HepG2 (cell line): ENCODE results near the gene DNAJC1. TPM values are rescaled to one million over a fixed set of nuclear protein-coding genes. Genes with fewer than 3 reads are reported as not detected.

Experiments used
- ARHGAP35 ChIP-seq: sonication (generic); formaldehyde crosslinking; IDR thresholded peaks from 2 replicates; pipeline ENCODE4 v1.9.0; 2022; ENCODE audit warnings: mild to moderate bottlenecking, inconsistent platforms, moderate library complexity, missing genetic modification reagents, borderline replicate concordance
- BORCS8-MEF2B ChIP-seq: sonication (generic); formaldehyde crosslinking; IDR thresholded peaks from 2 replicates; pipeline ENCODE4 v1.8.0; 2022; ENCODE audit warnings: mild to moderate bottlenecking, missing genetic modification reagents
- DMTF1 ChIP-seq: sonication (generic); formaldehyde crosslinking; IDR thresholded peaks from 2 replicates; pipeline ENCODE4 v1.4.0; 2020; ENCODE audit warnings: mild to moderate bottlenecking, missing genetic modification reagents
- DRAP1 ChIP-seq: IDR thresholded peaks from 2 replicates; pipeline ENCODE4 v1.6.1; 2016; ENCODE audit warnings: missing genetic modification reagents, missing compliant biosample characterization
- EEA1 ChIP-seq: sonication (generic); formaldehyde crosslinking; IDR thresholded peaks from 2 replicates; pipeline ENCODE4 v1.5.1; 2020; ENCODE audit warnings: mild to moderate bottlenecking, missing genetic modification reagents, borderline replicate concordance
- FOXO1 ChIP-seq: sonication (generic); formaldehyde crosslinking; IDR thresholded peaks from 2 replicates; pipeline ENCODE4 v1.4.0; 2020; ENCODE audit warnings: missing genetic modification reagents
- HIC2 ChIP-seq: sonication (generic); formaldehyde crosslinking; IDR thresholded peaks from 2 replicates; pipeline ENCODE4 v1.9.0; 2022; ENCODE audit warnings: low read depth, missing genetic modification reagents
- HIVEP1 ChIP-seq: sonication (generic); formaldehyde crosslinking; IDR thresholded peaks from 2 replicates; pipeline ENCODE4 v1.4.0; 2020; ENCODE audit warnings: mild to moderate bottlenecking, missing genetic modification reagents
- IRX3 ChIP-seq: sonication (generic); formaldehyde crosslinking; IDR thresholded peaks from 2 replicates; pipeline ENCODE4 v1.8.1; 2023; ENCODE audit warnings: mild to moderate bottlenecking, low read depth, missing genetic modification reagents, borderline replicate concordance
- NCOA1 ChIP-seq: sonication (generic); formaldehyde crosslinking; IDR thresholded peaks from 2 replicates; pipeline ENCODE4 v1.9.0; 2021; ENCODE audit warnings: missing genetic modification reagents
- PPARG ChIP-seq: conservative IDR thresholded peaks from 2 replicates; pipeline ENCODE4 v1.6.1; 2016; ENCODE audit warnings: missing biosample characterization, missing genetic modification reagents
- RELA ChIP-seq: sonication (generic); formaldehyde crosslinking; IDR thresholded peaks from 2 replicates; pipeline ENCODE4 v1.4.0; 2020; ENCODE audit warnings: missing genetic modification reagents
- UBTF ChIP-seq: sonication (generic); formaldehyde crosslinking; IDR thresholded peaks from 2 replicates; pipeline ENCODE4 v1.4.0; 2020; ENCODE audit warnings: mild to moderate bottlenecking, missing genetic modification reagents
- ZNF367 ChIP-seq: sonication (generic); formaldehyde crosslinking; IDR thresholded peaks from 2 replicates; pipeline ENCODE4 v1.4.0; 2020; ENCODE audit warnings: missing genetic modification reagents, borderline replicate concordance
- ZNF510 ChIP-seq: sonication (generic); formaldehyde crosslinking; IDR thresholded peaks from 2 replicates; pipeline ENCODE4 v1.4.0; 2020; ENCODE audit warnings: low read depth, mild to moderate bottlenecking, missing genetic modification reagents
- ZNF530 ChIP-seq: sonication (generic); formaldehyde crosslinking; IDR thresholded peaks from 2 replicates; pipeline ENCODE4 v1.5.0; 2020; ENCODE audit warnings: low read depth, mild to moderate bottlenecking, missing genetic modification reagents
- ZNF598 ChIP-seq: sonication (generic); formaldehyde crosslinking; IDR thresholded peaks from 2 replicates; pipeline ENCODE4 v1.5.1; 2020; ENCODE audit warnings: mild to moderate bottlenecking, missing genetic modification reagents, borderline replicate concordance
- ZNF660 ChIP-seq: sonication (generic); formaldehyde crosslinking; IDR thresholded peaks from 2 replicates; pipeline ENCODE4 v1.5.1; 2020; ENCODE audit warnings: mild to moderate bottlenecking, low read depth, missing genetic modification reagents, borderline replicate concordance
- ZNF678 ChIP-seq: sonication (generic); formaldehyde crosslinking; IDR thresholded peaks from 2 replicates; pipeline ENCODE4 v1.4.0; 2020; ENCODE audit warnings: mild to moderate bottlenecking, missing genetic modification reagents
- ZNF737 ChIP-seq: sonication (generic); formaldehyde crosslinking; IDR thresholded peaks from 2 replicates; pipeline ENCODE4 v1.5.0; 2020; ENCODE audit warnings: missing genetic modification reagents, mild to moderate bottlenecking, borderline replicate concordance
- ZSCAN12 ChIP-seq: sonication (generic); formaldehyde crosslinking; IDR thresholded peaks from 2 replicates; pipeline ENCODE4 v1.9.0; 2021; ENCODE audit warnings: mild to moderate bottlenecking, missing genetic modification reagents
- polyA plus RNA-seq, 8 experiments: library from polyadenylated mRNA; depleted of rRNA in 3 of 8; stranded (reverse) in 7 of 8; unstranded in 1 of 8; fragments of >200 nt; fragmentation: Illumina TruSeq in 4 of 8; extraction: Trizol in 4 of 8; gene quantifications; 2 replicates each; pipeline versions ENCODE4 v1.2.1 to v1.2.3, GENCODE V29; 2011 to 2016; ENCODE audit warnings: low read depth in 4 of 8, missing spikeins in 1 of 8, mixed read lengths in 1 of 8; ENCODE audit not compliant: insufficient read depth in 1 of 8
- total RNA-seq, 5 experiments: library from RNA; depleted of rRNA; stranded (reverse); fragments of >200 nt; fragmentation: Illumina TruSeq; extraction: Trizol; gene quantifications; 2 replicates each; pipeline ENCODE4 v1.2.3, GENCODE V29; 2016; ENCODE audit warnings: low read depth in 1 of 5
- TF ChIP-seq, protein P1 (sequence below): sonication (generic); formaldehyde crosslinking; IDR thresholded peaks from 2 replicates; pipeline ENCODE4 v1.4.0; 2020; ENCODE audit warnings: missing genetic modification reagents

Gene DNAJC1
- total and polyA plus RNA-seq, 2 of the 13 experiments (the other 11 are each of a cell fraction or from before 2014, with no cell fraction given): 9.9 to 16.6 TPM

GRCh38 chr10:21724687-21725367 is 278.7 kb downstream of the DNAJC1 start (continued):
- TF ChIP-seq ZNF530 (CRISPR knock-in tag) (no peak), ZSCAN12 (CRISPR knock-in tag) (no peak), ARHGAP35 (CRISPR knock-in tag) (no peak), FOXO1 (CRISPR knock-in tag) (no peak; the same call in 1 of the 2 replicates), EEA1 (CRISPR knock-in tag) (no peak), ZNF678 (no peak), ZNF660 (CRISPR knock-in tag) (no peak), HIC2 (CRISPR knock-in tag) (no peak), DMTF1 (no peak), UBTF (CRISPR knock-in tag) (no peak), ZNF367 (no peak), BORCS8-MEF2B (CRISPR knock-in tag) (no peak), HIVEP1 (no peak), DRAP1 (CRISPR knock-in tag) (no peak), IRX3 (CRISPR knock-in tag) (no peak), RELA (no peak), ZNF510 (CRISPR knock-in tag) (no peak), PPARG (CRISPR knock-in tag) (no peak), ZNF737 (no peak), NCOA1 (CRISPR knock-in tag) (no peak), ZNF598 (no peak)
- TF ChIP-seq, protein P1, sequence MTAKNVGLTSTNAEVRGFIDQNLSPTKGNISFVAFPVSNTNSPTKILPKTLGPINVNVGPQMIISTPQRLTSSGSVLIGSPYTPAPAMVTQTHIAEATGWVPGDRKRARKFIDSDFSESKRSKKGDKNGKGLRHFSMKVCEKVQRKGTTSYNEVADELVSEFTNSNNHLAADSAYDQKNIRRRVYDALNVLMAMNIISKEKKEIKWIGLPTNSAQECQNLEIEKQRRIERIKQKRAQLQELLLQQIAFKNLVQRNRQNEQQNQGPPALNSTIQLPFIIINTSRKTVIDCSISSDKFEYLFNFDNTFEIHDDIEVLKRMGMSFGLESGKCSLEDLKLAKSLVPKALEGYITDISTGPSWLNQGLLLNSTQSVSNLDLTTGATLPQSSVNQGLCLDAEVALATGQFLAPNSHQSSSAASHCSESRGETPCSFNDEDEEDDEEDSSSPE (CRISPR knock-in tag): no peak
